C4-2B (cell line): ENCODE results near the gene LUC7L.
"Not testable (repeated sequence)": the region's sequence is repeated elsewhere in the genome, so short reads cannot be mapped to it uniquely, and the experiment has no call there.

Experiments
- H3K27ac ChIP-seq: fragments of 450-650 bp; 2 replicates; pipeline ENCODE4 v1.5.1; 2017
- ZFX ChIP-seq: fragments of 450-650 bp; IDR thresholded peaks from 2 replicates; pipeline ENCODE4 v1.6.1; 2017
- TF ChIP-seq, protein P1 (sequence below): fragments of 450-650 bp; conservative IDR thresholded peaks from 2 replicates; pipeline ENCODE4 v1.5.1; 2017; ENCODE audit warnings: mild to moderate bottlenecking

Gene LUC7L

DNA sequence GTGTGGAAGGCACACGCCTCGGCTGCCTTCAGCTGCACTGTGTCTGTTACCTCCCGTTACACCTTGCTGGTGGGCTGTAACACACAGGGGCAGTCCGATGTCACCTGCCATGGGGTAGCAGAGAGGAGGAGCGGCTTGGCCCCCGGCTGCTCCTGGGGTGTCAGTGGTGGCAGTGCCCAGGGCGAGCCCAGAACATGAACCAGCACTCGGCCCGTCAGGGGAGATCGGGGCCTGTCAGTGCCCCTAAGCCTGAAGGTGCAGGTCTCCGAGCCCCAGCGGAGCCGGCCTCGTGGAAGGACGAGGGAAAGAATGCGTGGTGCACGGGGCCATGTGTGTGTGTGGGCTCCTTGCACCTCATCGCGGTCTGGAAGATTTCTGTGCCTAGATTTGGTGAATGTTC is 31.1 kb upstream of the LUC7L start:
- no peak overlapping the region for H3K27ac ChIP-seq

DNA sequence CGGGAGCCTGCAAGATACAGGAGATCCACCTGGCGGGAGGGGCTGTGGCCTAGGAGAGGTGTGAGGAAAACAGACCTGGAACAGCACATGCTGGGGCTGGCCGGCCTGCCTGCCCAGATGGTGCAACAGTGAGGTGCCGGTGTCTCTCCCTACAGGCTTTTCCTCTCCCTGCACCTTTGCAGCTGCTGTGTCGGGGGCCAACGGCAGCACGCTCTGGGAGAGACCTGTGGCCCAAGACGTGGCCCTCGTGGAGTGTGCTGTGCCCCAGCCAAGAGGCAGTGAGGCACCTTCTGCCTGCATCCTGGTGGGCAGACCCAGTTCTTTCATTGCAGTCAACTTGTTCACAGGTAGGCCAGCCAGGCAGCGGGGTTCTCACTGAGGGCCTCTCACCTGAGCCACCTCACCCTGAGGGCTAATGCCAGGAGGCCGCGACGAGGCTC is 30.6 kb upstream of the LUC7L start:
- TF ChIP-seq, protein P1, sequence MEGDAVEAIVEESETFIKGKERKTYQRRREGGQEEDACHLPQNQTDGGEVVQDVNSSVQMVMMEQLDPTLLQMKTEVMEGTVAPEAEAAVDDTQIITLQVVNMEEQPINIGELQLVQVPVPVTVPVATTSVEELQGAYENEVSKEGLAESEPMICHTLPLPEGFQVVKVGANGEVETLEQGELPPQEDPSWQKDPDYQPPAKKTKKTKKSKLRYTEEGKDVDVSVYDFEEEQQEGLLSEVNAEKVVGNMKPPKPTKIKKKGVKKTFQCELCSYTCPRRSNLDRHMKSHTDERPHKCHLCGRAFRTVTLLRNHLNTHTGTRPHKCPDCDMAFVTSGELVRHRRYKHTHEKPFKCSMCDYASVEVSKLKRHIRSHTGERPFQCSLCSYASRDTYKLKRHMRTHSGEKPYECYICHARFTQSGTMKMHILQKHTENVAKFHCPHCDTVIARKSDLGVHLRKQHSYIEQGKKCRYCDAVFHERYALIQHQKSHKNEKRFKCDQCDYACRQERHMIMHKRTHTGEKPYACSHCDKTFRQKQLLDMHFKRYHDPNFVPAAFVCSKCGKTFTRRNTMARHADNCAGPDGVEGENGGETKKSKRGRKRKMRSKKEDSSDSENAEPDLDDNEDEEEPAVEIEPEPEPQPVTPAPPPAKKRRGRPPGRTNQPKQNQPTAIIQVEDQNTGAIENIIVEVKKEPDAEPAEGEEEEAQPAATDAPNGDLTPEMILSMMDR: no peak
- no peak for TF ChIP-seq ZFX
- no peak overlapping the region for H3K27ac ChIP-seq

More for the DNA sequence above, 31.1 kb upstream of the LUC7L start:
- TF ChIP-seq ZFX: no peak

GRCh38 chr16:259226-259625 is 30.0 kb upstream of the LUC7L start:
- no peak overlapping the region for H3K27ac ChIP-seq
- TF ChIP-seq ZFX: no peak
- TF ChIP-seq, protein P1: no peak

- not testable (repeated sequence) for H3K27ac ChIP-seq
These were observed 28.8 kb upstream of the LUC7L start for GRCh38 chr16:258091-258490.

DNA sequence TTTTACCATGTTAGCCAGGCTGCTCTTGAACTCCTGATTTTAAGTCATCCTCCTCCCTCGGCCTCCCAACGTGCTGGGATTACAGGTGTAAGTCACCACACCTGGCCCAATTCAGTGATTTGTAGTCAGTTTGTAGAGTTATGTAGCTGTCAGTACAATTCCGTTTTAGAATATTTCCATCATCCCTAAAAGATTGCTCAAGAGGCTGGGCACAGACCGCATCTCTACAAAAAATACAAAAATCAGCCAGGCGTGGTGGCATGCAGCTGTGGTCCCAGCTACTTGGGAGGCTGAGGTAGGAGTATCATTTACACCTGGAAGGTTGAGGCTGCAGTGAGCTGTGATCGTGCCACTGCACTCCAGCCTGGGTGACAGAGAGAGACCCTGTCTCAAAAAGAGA is 25.9 kb upstream of the LUC7L start:
- TF ChIP-seq ZFX: no peak
- TF ChIP-seq, protein P1: no peak
- H3K27ac ChIP-seq: no peak overlapping the region

DNA sequence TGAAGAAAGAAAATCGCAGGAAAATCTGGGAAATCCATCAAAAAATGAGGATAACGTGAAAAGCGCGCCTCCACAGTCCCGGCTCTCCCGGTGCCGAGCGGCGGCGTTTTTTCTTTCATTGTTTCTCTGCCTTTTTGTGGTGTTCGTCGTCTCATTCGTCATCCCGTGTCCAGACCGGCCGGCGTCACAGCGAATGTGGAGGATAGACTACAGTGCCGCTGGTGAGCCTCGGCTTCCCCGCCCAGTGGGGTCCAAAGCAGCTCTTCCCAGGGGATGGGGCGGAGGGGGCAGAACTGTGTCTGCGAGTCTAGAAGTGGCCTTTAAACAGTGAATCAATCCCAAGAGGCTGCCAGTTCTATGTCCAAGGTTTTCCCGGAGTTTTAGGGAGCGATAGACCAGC is 25.2 kb upstream of the LUC7L start:
- no peak overlapping the region for H3K27ac ChIP-seq
- no peak for TF ChIP-seq ZFX
- TF ChIP-seq, protein P1: no peak

GRCh38 chr16:253833-254232 is 24.6 kb upstream of the LUC7L start:
- H3K27ac ChIP-seq: no peak overlapping the region
- TF ChIP-seq, protein P1: no peak
- no peak for TF ChIP-seq ZFX

GRCh38 chr16:252366-253337 is 23.4 kb upstream of the LUC7L start:
- TF ChIP-seq, protein P1: no peak
- TF ChIP-seq ZFX: no peak
- no peak overlapping the region for H3K27ac ChIP-seq
